HG03575 (cell line): ENCODE measurements around the gene CCDC177.

ENCODE experiments used
- ATAC-seq: cut with Tn5 transposase; IDR thresholded peaks from one replicate; pipeline ENCODE4 v1.9.1; 2021; ENCODE audit not compliant: unreplicated experiment, insufficient number of reproducible peaks, low FRiP score; ENCODE audit errors: extremely low read depth

Gene CCDC177

DNA sequence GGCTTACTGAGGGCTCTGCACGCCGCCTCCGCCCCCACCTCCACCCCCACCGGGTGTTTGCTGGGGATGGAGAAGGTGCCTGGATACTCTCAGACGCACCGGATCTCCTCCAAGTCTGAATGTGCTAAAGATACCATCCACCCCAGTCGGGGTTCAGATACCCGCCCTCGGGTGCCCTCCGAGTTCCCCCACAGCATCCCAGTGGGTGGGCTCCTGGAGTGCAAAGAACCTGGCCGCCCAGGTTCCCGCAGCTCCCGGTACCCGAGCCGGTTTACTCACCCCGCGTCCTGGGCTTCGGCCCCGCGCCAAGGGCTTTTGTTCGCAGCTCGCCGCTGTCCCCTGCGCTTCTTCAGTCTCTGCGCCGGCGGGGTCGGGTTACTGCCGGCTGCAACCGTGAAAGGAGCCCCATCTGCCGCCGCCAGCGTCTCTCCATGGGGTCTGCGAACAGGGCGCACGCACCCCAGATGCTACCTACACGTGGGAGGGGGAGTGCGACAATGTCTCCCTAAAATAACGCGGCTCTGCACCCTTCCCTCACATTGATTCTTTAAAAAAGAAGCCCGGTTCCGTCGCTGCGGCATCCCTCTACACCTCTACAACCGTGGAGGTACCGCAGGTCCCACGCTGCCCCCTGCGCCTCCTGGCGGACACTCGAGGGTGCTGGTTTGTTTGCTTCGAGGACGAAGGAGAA, at the start of gene CCDC177:
Gene CCDC177 (minus strand): TSS at position 609 of the 691 bp plus-strand sequence. CDS start 1,249 bp downstream, outside the sequence.
- no peak for ATAC-seq

DNA sequence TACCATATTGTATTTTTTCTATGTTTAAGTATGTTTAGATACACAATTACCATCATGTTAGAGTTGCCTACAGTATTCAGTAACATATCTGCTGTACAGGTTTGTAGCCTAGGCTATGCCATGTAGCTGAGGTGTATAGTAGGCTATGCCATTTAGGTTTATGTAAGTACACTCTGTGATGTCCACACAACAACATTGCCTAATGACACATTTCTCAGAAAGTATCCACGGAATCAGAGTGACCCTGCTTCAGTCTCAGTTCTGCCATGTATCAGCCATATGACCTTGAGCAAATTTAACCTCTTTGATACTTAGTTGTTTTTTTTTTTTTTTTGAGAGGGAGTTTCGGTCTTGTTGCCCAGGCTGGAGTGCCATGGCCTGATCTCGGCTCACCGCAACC, 49.5 kb upstream of the CCDC177 start:
- ATAC-seq: no peak

DNA sequence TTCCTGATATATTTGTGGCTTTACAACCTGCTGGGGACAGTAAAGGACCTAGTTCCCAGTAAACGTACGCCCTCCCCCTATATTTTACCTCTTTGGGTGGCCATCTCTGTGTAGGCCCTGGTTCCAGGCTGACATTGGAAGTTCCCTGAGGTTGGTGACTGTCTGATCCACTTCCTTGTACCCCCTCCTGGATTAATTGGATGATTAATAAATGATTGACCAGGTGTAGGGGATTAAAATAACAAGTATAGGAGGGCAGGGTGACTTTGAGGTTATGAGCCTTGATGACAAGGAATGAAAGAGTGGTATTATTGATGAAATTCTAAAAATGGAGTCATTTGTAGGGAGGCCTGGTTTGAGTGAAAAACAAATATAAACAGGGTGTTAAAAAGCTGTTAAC, 46.3 kb upstream of the CCDC177 start:
- no peak for ATAC-seq

DNA sequence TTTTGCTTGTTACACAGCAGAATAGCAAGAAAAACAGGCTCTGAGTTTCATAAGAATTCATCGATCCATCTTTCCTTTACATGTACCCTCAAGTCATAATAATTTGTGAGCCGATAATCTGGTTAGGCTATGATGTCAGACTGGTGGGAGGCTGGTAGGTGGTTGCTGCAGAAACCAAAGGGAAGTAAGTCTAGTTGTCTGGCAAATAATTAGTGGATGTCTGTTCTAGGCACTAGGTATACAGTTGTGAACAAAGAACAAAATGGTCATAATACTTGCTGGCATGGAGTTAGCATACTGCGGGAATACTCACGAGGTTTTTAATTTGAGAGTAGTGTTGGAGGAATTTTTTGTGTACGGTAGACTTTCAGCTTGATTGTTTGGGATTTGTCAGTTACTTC, 45.5 kb upstream of the CCDC177 start:
- ATAC-seq: no peak

DNA sequence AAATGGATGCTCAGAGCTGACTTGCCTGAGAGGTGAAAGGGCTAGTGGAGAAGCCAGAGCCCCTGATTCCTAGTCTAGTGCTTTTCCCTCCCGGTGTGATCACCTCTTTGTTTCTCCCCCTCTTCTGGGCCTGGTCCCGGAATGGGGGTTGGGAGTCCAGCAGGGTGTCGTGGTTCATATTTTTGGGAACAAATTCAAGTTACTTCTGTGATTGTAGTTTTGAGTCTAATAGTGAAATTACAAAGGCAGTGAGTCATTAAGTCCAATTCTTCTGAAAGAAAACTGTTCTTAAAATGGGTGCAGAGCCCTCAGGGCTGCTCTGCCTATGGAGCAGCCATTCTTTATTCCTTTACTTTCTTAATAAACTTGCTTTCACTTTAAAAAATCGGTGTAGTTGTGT, 44.3 kb upstream of the CCDC177 start:
- ATAC-seq: no peak

DNA sequence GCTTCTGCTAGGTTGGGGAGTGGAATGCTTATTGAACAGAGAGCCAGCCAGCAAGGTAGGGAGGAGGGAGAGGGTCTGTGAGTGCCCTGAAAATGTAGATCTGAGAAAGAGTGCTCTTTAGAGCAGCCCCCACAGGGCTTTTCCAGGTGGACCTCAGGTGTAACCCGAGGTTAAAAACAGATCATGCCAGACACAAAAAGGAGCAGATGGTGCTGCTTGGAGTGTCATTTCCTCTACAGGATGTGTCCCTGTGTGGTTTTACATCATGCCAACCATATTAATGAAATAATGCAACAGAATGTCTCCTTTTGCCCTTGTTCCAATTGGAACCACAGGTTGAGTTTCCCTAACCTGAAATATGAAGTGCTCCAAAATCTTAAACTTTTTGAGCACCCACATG, 43.1 kb upstream of the CCDC177 start:
- no peak for ATAC-seq

DNA sequence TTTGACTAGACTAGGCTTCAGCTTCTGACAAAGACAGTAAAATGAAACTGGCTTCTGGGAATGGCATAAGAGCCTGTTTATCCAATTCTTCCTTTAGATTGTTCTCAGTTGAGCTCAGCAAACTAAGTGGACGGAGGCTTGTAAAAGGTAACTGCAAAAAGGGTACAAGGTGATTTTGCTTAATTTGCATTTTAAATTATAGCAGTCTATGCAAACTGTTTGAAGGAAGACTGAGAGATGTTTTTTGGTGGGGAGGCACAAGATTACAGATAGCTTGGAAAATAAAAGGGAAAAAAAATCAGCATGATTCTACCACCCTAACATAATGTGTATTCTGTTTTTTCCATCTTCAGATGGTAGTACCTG, 41.7 kb upstream of the CCDC177 start:
- ATAC-seq: no peak

DNA sequence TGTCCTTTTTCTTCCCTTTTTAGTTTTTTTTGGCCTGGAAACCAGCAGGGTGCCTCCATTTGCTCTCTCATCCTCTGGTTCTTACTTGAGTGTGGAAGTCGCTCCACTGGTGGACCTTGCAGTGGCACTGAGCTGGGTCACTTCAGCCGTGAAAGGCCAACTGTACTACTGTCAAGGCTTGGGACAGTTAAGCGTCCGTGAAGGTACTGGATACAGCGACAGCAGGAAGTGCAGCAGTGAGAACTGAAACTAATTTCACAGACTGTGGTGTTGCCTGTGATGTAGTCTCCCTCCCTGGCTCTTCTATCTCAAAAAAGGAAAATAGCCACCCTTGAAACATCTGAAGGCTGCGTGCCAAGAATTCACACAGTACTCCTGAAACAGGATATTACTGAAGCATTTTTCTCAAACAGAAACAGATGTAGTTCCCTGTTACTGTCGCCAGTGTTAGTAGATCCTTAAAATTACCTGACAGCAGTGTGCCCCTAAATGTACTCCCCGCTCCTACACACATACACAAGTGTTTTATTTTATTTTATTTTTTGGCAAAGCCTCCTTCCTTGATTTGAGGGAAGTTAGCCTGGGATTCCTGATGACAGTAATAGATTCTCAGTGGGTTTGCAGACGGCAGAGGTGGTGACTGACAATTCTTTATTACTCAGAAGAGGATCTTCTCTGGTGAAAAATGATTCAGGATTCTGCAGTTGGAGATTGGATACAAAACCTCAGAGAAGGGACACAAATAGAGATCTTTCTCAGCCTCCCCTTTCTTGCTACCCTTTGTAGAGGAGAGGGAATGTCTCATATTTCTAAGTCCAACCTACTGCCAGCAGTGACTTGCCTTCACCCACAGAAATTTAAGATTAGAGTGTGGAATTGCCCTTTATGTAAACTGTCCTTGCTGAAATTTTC, 41.1 kb upstream of the CCDC177 start:
- peak; percentile 34 for ATAC-seq

DNA sequence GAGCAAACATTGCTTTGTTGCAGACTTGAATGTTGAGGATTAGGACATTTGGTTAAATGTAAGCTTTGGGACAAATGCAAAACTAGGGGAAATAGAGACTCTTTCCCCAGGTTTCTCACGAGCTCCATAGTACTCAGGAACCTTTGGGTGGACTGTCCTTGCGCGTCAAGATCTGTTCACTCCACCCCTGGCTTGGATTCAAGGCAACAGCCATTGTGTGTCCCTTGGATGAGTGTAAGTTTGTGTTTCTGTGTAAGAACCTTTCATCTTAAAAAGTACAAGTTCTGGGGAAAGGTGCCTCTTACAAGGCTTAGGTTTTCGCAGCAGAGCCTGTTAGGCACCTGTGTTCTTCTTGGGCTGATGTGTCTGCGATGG, 40.4 kb upstream of the CCDC177 start:
- ATAC-seq: no peak

DNA sequence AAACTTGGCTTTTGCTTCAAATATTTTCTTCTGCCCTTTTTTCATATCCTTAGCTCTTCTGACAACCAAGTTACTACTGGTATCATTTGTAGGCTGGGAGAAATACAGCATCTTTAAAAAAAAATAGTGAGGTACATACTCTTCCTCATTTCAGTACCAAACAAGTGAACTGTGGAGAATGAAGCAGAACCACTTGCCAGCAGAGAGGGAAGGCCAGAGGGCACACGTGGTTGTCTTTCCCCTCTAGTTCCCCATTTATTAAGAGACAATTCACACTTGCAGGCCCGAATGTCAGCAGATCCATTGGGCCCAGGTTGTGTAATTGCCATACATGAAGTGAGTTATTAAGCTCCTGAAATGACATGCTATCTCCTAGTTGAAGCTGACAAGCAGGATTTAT, 39.9 kb upstream of the CCDC177 start:
- ATAC-seq: no peak

DNA sequence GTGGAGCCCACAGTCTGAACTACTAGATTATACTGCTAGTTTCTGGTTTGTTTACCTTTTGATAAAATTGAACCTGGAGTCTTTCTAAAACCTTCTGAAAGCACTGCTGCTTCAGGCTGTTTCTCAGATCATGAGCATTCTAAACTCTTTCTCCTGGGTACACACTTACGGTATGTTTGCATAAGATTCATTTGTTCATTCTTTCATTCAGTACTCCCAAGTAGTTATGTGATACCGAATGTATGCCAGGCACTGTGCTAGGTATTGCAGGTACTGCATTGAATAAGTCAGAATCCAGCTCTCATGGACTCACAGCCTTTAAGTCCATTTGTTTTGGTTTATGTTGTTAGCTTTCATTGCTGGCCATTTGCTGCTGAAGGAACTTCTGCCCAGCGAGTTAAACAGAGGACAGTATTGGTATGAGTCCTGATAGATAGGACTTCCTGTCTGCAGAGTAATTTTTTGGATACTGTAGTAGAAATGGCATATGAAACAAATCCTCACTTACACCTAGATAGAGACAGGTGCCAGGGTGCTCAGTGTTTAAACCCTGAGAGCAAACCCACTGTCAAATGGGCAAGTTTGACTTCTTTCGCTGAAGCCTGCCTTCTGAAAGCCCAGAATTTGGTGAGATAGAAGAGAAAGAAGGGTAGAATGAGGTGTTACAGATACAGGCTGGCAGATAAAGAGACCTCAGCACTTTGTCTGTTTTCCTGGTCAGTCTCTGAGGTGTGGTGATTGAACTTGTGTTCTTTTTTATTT, 38.8 kb upstream of the CCDC177 start:
- no peak for ATAC-seq

DNA sequence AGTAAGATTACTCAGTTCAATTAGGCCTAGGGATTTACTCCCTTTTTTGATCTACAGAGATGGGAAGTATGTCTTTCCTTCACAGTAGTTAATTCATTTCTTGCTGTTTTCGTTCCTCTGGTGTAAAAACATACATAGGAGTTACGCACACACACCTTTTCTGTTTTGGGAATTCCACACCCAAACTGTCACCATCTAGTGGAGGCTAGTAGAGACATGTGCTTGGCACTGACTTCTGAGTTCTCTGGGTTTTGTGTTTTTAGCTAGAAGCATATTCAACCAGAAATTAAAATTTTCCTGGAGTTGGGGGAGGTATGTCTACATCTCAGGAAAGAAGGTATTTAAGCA, 38.1 kb upstream of the CCDC177 start:
- ATAC-seq: no peak

DNA sequence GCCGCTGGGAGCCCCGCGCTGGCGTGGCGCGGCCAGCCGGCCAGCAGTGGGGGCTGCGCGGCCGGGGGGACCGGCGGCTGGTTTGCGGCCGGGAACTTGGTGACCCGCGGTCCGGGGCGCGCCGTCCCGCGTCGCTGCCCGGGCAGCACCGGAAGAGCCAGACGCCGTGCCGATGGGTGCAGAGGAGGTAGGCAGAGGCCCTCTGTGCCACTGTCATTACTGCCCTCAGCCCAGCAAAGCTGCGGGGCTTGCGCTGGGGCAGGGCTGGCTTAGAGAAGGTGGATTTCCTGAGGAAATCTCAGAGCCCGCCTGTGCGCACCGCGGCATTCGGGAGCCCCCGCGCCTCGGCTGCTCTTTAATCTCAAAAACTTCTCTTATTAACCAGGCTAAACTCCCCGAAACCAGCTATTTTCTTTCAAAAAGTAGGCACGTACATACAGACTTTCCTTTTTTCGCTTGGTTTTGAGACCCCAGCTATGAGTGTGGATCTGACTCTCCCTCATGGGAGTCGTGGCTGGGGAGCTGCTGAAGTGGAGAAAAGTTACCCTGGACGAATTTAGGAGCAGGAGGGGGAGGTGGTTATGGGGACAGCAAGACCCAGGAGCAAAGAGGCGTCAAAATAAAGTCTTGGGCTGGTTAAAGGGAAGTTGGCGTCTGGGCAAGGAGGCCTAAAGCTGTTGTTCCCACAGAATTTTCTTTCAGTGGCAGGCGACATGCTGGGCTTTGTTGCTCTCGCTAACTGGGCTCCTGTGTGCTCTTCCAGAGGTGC, 37.5 kb upstream of the CCDC177 start:
- no peak for ATAC-seq

DNA sequence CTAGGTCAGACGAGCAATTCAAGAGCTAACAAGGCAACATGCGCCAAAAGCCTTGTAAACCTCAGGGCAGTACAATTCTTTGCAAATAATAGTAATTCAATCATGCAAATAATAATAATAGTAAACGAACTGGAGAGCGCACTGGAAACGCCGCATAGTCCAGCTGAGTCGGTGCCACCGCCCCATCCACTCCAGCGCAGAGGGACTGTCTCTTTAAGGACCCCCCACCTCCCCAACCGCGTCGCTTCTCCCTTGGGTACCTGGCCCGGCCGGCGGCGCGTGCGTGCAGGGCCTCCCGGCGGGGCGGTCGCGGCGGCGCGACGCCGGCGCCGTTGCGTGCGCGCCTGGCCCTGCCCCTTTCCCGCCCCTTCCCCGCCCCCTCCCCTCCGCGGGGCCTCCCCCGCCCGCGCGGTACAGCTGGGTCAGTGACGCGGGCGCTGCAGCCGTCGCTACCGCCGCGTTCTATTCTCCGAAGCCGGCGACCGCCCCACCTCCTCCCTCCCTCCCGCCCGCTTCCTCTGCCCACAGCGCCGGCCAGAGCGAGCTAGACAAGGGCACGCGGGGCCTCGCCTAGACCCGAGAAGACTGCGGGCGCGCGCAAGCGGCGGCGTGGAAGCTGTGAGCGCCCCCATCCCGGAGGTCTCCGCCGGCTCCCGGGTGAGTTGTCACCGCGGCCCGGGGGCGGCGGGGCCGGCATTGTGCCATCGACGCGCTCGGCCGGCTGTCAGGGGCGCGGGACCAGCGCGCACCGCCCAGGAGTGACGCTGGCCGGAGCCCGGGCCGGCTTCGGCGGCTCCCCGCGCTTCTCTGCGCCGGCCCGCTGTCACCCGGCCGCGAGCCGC, 36.7 kb upstream of the CCDC177 start, which contains the start of gene SUSD6:
Gene SUSD6 (plus strand): TSS at position 425 of the 842 bp plus-strand sequence. CDS start 46,997 bp downstream, outside the sequence.
- ATAC-seq: no peak

DNA sequence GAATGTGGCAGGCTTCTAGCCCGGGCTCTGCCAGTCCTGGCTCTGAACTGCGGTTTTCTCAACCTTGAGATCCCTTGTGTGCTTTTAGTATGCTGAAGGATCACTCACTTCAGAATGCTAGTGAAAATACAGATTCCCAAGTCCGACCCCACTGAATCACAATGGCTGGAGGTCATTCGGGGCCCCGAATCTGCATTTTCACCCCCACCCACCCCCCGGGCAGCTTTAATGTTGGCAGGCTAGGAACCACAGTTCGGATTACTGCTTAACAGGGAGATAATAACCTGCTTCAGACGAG, 36.2 kb upstream of the CCDC177 start:
- ATAC-seq: no peak

DNA sequence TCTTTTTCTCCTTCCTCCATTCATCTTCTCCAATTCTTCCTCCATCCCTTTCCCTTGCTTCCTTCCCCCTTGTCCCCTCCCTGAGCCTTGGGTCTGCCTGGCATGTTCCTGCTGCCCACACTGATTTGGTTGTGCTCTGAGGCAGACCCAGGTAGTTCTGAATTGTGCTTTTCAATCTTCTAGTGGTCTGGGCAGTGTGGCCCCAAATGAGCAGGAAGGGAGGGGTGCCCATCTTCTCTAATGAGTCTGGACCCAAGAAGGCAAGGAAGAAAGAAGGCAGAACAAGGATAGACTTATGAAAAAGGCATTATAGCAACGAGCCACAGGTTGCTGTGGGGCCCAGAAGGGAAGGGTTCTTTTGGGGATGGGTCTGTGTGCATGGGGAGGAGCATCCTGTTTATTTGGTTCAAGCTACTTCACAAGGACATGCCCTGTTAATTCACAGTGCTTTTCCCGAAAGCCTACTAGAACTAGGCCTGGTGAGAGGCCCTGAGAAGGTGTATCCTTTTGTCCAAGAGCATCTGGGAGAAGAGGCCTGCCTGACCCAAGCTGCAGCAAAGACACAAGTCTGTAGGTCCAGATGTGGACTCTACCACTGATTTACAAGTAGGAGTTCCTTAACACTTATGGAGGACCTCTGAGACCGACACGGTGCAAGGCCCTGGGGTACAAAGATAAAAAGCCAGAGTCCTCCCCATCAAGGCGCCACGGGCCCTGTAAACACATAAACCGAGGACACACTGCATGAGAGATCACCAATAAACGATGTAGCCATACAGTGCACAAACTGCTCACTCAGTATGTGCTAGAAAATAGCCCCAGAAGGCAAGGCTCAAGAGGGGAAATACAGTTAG, 35.6 kb upstream of the CCDC177 start:
- no peak for ATAC-seq
